Gastroesophageal sphincter (tissue), 4 donors: ENCODE measurements around the gene NFE2. TPM values are rescaled to one million over a fixed set of nuclear protein-coding genes. Genes with fewer than 3 reads are reported as not detected.

Experiments used
- ATAC-seq: fragments of 150-250 bp; one replicate; pipeline ENCODE4 v1.9.1; 2016; ENCODE audit warnings: mild to moderate bottlenecking, moderate library complexity
- H3K27ac ChIP-seq, 4 donors: fragments of 200-600 bp; sonication (generic) in 3 of 4; 1 replicate in 3 of 4; 2 replicates in 1 of 4; pipeline ENCODE4 v1.5.1; 2016 to 2019
- H3K27me3 ChIP-seq: fragments of 200-600 bp; sonication (generic); one replicate; pipeline ENCODE4 v1.5.1; 2019
- H3K36me3 ChIP-seq, 2 donors: fragments of 200-600 bp; sonication (generic); one replicate each; pipeline ENCODE4 v1.5.1; 2019; ENCODE audit warnings: control low read depth in 1 of 2
- H3K4me1 ChIP-seq, 3 donors: fragments of 200-600 bp; sonication (generic); 1 replicate in 2 of 3; 2 replicates in 1 of 3; pipeline ENCODE4 v1.5.1; 2016 to 2019; ENCODE audit warnings: control low read depth in 2 of 3
- H3K4me3 ChIP-seq, 2 donors: fragments of 200-600 bp; sonication (generic); one replicate each; pipeline ENCODE4 v1.5.1; 2019; ENCODE audit warnings: mild to moderate bottlenecking in 1 of 2, moderate library complexity in 1 of 2
- H3K9me3 ChIP-seq, 3 donors: fragments of 200-600 bp; sonication (generic); one replicate each; pipeline ENCODE4 v1.5.1; 2017 to 2019; ENCODE audit warnings: control low read depth in 2 of 3
- CTCF ChIP-seq, 4 experiments: fragments of 200-600 bp in 2 of 4; fragments of 450-650 bp in 2 of 4; sonication (generic) in 1 of 4; IDR thresholded peaks; one replicate each; pipeline ENCODE4 v1.5.1; 2017 to 2019; ENCODE audit warnings: antibody characterized with exemption in 4 of 4, mild to moderate bottlenecking in 2 of 4, moderate library complexity in 2 of 4
- EP300 ChIP-seq: sonication (generic); formaldehyde crosslinking; IDR thresholded peaks from one replicate; pipeline ENCODE4 v1.6.1; 2017; ENCODE audit warnings: antibody characterized with exemption, mild to moderate bottlenecking
- POLR2A ChIP-seq, 2 donors: fragments of 450-650 bp; IDR thresholded peaks; one replicate each; pipeline ENCODE4 v1.6.1; 2017; ENCODE audit warnings: antibody characterized with exemption in 2 of 2, mild to moderate bottlenecking in 2 of 2, moderate library complexity in 1 of 2
- POLR2AphosphoS5 ChIP-seq: sonication (generic); formaldehyde crosslinking; IDR thresholded peaks from one replicate; pipeline ENCODE4 v1.6.1; 2017; ENCODE audit warnings: antibody characterized with exemption
- WGBS, 2 donors: methylation state at CpG; one replicate each; pipeline ENCODE4 v1.1.5; 2018; ENCODE audit warnings: low coverage in 1 of 2; 5-methylcytosine and 5-hydroxymethylcytosine counted together
- total RNA-seq, 4 donors: library from RNA; depleted of rRNA; stranded (reverse); fragments of >200 nt; gene quantifications; one replicate each; pipeline ENCODE4 v1.1.0, GENCODE V29; 2016

The NFE2 gene
- total RNA-seq, 4 donors from 2014 or later, result 0.37 to 1.6 (median 0.77) TPM; not detected in 1

GRCh38 chr12:54272214-54272613 is 28.6 kb downstream of the NFE2 start:
- no peaks in the 10 kb centered on the region for H3K9me3 ChIP-seq
- 59 to 86% methylated on average over 1 of the region's 1 CpG for WGBS, 2 donors
- H3K27ac ChIP-seq, result peak overlapping the region in 1 of 4 donors; percentile 30
- no peaks in the 10 kb centered on the region for H3K27me3 ChIP-seq
- no peak for TF ChIP-seq POLR2AphosphoS5
- no peak for TF ChIP-seq EP300
- TF ChIP-seq POLR2A (IDR thresholded peaks at IDR 0.05), result no peak
- no peak for TF ChIP-seq CTCF (IDR thresholded peaks at IDR 0.05)
- H3K36me3 ChIP-seq, result peaks cover 0 to 15% of the 10 kb centered on the region in 2 donors
- H3K4me3 ChIP-seq, result no peak overlapping the region
- no peak for ATAC-seq
- peaks cover 0 to 39% (median 0%) of the 10 kb centered on the region in 3 donors for H3K4me1 ChIP-seq

GRCh38 chr12:54270345-54270744 is 30.5 kb downstream of the NFE2 start:
- ATAC-seq, result no peak
- WGBS, 2 donors, result 100% methylated on average over 2 of the region's 2 CpGs; no CpG with 5 or more reads in 1 of the 2 donors
- H3K27ac ChIP-seq, result no peak overlapping the region
- H3K4me1 ChIP-seq, result peaks cover 0 to 20% (median 0%) of the 10 kb centered on the region in 3 donors
- H3K9me3 ChIP-seq, result no peaks in the 10 kb centered on the region
- peaks cover 0 to 15% of the 10 kb centered on the region in 2 donors for H3K36me3 ChIP-seq
- no peak overlapping the region for H3K4me3 ChIP-seq
- TF ChIP-seq CTCF (IDR thresholded peaks at IDR 0.05), result no peak
- TF ChIP-seq EP300, result no peak
- no peak for TF ChIP-seq POLR2A (IDR thresholded peaks at IDR 0.05)
- TF ChIP-seq POLR2AphosphoS5, result no peak
- H3K27me3 ChIP-seq, result no peaks in the 10 kb centered on the region

- ATAC-seq, result no peak
- Histone ChIP-seq H3K4me3 (no peak overlapping the region), H3K36me3 (no peaks in the 10 kb centered on the region), H3K9me3 (no peaks in the 10 kb centered on the region), H3K27me3 (no peaks in the 10 kb centered on the region), H3K4me1 (peaks cover 5 to 10% (median 7%) of the 10 kb centered on the region in 3 donors), H3K27ac (no peak overlapping the region)
- TF ChIP-seq CTCF (IDR thresholded peaks at IDR 0.05), result no peak
- no peak for TF ChIP-seq EP300
- no peak for TF ChIP-seq POLR2AphosphoS5
- TF ChIP-seq POLR2A (IDR thresholded peaks at IDR 0.05), result no peak
- 95% methylated on average over 2 of the region's 2 CpGs for WGBS, 2 donors
Measured at GRCh38 chr12:54266852-54267251, 34.0 kb downstream of the NFE2 start.

GRCh38 chr12:54265364-54265812 is 35.4 kb downstream of the NFE2 start:
- H3K4me1 ChIP-seq, result peaks cover 6 to 25% (median 12%) of the 10 kb centered on the region in 3 donors
- WGBS, 2 donors, result 65 to 93% methylated on average over 4 of the region's 4 CpGs
- no peaks in the 10 kb centered on the region for H3K27me3 ChIP-seq
- no peak overlapping the region for H3K4me3 ChIP-seq
- H3K9me3 ChIP-seq, result no peaks in the 10 kb centered on the region
- no peak for TF ChIP-seq EP300
- TF ChIP-seq CTCF (IDR thresholded peaks at IDR 0.05), result no peak
- TF ChIP-seq POLR2AphosphoS5, result no peak
- ATAC-seq, result no peak
- no peaks in the 10 kb centered on the region for H3K36me3 ChIP-seq
- no peak overlapping the region for H3K27ac ChIP-seq

- Histone ChIP-seq H3K36me3 (peaks cover 0 to 1% of the 10 kb centered on the region in 2 donors), H3K27me3 (no peaks in the 10 kb centered on the region), H3K27ac (peak overlapping the region in 2 of 4 donors; percentile 3 to 17), H3K4me3 (no peak overlapping the region), H3K9me3 (no peaks in the 10 kb centered on the region), H3K4me1 (peaks cover 19 to 54% (median 19%) of the 10 kb centered on the region in 3 donors)
- ATAC-seq, result no peak
- WGBS, 2 donors, result 31 to 47% methylated on average over 2 to 4 of the region's 4 CpGs
- TF ChIP-seq POLR2AphosphoS5 (no peak), CTCF (IDR thresholded peaks at IDR 0.05) (no peak), EP300 (no peak), POLR2A (IDR thresholded peaks at IDR 0.05) (no peak)
Measured at GRCh38 chr12:54262403-54262925, 38.4 kb downstream of the NFE2 start.
